Measurements from ENCODE around the gene TRIM56. TPM values are rescaled to one million over a fixed set of nuclear protein-coding genes. Genes with fewer than 3 reads are reported as not detected.
A peak's percentile ranks its signal among the peaks of the same experiment; 100 is the strongest.

Gene TRIM56
- total and polyA plus RNA-seq, 2 of the 4 experiments (the other 2 are of a cell fraction) = 3.9 to 5.9 TPM

GRCh38 chr7:101138213-101138870 lies 53.1 kb downstream of the TRIM56 start:
- Histone ChIP-seq H3K9ac (ENCODE audit: low read depth, low read length) (peak overlapping the region; percentile 21; the same call in 1 of the 2 replicates), H2AK5ac (ENCODE audit: low read depth, low read length) (peak overlapping the region; percentile 90; the same call in 1 of the 2 replicates), H2BK5ac (ENCODE audit: low read depth, low read length, poor library complexity, severe bottlenecking) (peak overlapping the region; percentile 88), H4K8ac (ENCODE audit: low read depth in 2 of 2, low read length in 2 of 2) (peak overlapping the region; percentile 77 to 81), H3K27me3 (ENCODE audit: control insufficient read depth, insufficient read depth, low read length) (no peaks in the 10 kb centered on the region), H3K36me3 (ENCODE audit: control insufficient read depth, insufficient read depth, low read length) (peaks cover 29% of the 10 kb centered on the region), H3K27ac (ENCODE audit: insufficient read depth, low read length) (peak overlapping the region; percentile 70), H2BK20ac (ENCODE audit: low read depth, low read length) (peak overlapping the region; percentile 86; the same call in 1 of the 2 replicates), H3K9me1 (ENCODE audit: insufficient read depth, low read length) (peaks cover 8% of the 10 kb centered on the region), H3K23ac (ENCODE audit: low read depth, low read length) (peak overlapping the region; percentile 72; the same call in 1 of the 2 replicates), H4K5ac (ENCODE audit: low read depth, low read length) (peak overlapping the region; percentile 28; the same call in 1 of the 2 replicates), H4K91ac (ENCODE audit: insufficient read depth, low read depth, low read length) (peak overlapping the region; percentile 69), H2AFZ (replicated peaks; ENCODE audit: low read length, poor library complexity) (no peak overlapping the region), H3K79me1 (ENCODE audit: low read depth in 1 of 2, low read length in 2 of 2) (peaks cover 8 to 24% of the 10 kb centered on the region in 2 experiments; a peak in 3 of 4 replicates), H3K18ac (ENCODE audit: low read depth, low read length) (peak overlapping the region; percentile 3; the same call in 1 of the 2 replicates), H3K4me2 (ENCODE audit: low read depth, low read length) (peak overlapping the region; percentile 38; the same call in 1 of the 2 replicates), H3K4me1 (ENCODE audit: control insufficient read depth, insufficient read depth, low read length) (peaks cover 22% of the 10 kb centered on the region; the same call in 1 of the 2 replicates), H3K14ac (replicated peaks; ENCODE audit: low read depth, low read length) (peak overlapping the region; percentile 89; the same call in 1 of the 2 replicates), H2BK15ac (ENCODE audit: low read depth, low read length) (peak overlapping the region; percentile 64; the same call in 1 of the 3 replicates), H3K4ac (ENCODE audit: low read depth, low read length) (peak overlapping the region; percentile 89), H3K9me3 (ENCODE audit: control insufficient read depth, insufficient read depth, low read length) (no peaks in the 10 kb centered on the region), H3K56ac (ENCODE audit: extremely low read depth, insufficient read depth, low read length) (peak overlapping the region; percentile 76), H2BK120ac (ENCODE audit: low read depth, low read length) (peak overlapping the region; percentile 92), H3K4me3 (ENCODE audit: insufficient read depth, low read depth, low read length) (no peak overlapping the region), H4K20me1 (ENCODE audit: insufficient read depth, low read length) (peaks cover 35% of the 10 kb centered on the region), H2AK9ac (replicated peaks; ENCODE audit: low read depth, low read length, poor library complexity) (peak overlapping the region; percentile 88)
- intact Hi-C loops (cut with micrococcal nuclease) (loop anchor here (1.0 kb wide), 1 partner anchor 44 kb away; no protein-coding TSS in a partner anchor), in situ Hi-C loops (cut with MboI; ENCODE audit: low sequenced_read_pairs) (loop anchor here (5.0 kb wide), 1 partner anchor 46 kb away; no protein-coding TSS in a partner anchor), dilution Hi-C loops (cut with HindIII; ENCODE audit: low sequenced_read_pairs, unreplicated experiment) (no loop called here)
- ChIA-PET CTCF (interaction anchor here (0.5 to 1.0 kb wide), 2 partner anchors 54 to 272 kb away, joined by 4 read pairs; no protein-coding TSS in a partner anchor), POLR2A (ENCODE audit: unreplicated experiment) (no interaction called here)
- ATAC-seq (ENCODE audit: low read depth) (peak; percentile 44), DNase-seq (peak; percentile 98)
- WGBS, 2 experiments (ENCODE audit: extremely low coverage in 2 of 2, insufficient read length in 1 of 2) = no CpG with 5 or more reads among the region's 16 CpGs
- no TSS peak for BruUV-seq (replicated peaks)
- TF ChIP-seq RAD21 (IDR thresholded peaks at IDR 0.05; ENCODE audit: low read length) (peak; percentile 39; the same call in 1 of the 2 replicates), CEBPB (IDR thresholded peaks at IDR 0.05; ENCODE audit: low read depth, low read length) (no peak), ELK1 (IDR thresholded peaks at IDR 0.05; ENCODE audit: borderline replicate concordance, low read depth, low read length) (peak; percentile 18; the same call in 1 of the 2 replicates), MXI1 (IDR thresholded peaks at IDR 0.05; ENCODE audit: borderline replicate concordance, low read depth, low read length) (no peak), BHLHE40 (IDR thresholded peaks at IDR 0.05; ENCODE audit: low read depth, low read length) (peak; percentile 99), CTCF (conservative IDR thresholded peaks at IDR 0.05; ENCODE audit: low read depth, low read length) (peak; percentile 60), NFE2L2 (IDR thresholded peaks at IDR 0.05; ENCODE audit: low read depth, low read length) (no peak), FOS (IDR thresholded peaks at IDR 0.05; ENCODE audit: low read depth, low read length) (peak; percentile 100), SMC3 (IDR thresholded peaks at IDR 0.05; ENCODE audit: low read depth, low read length) (peak; percentile 26; the same call in 1 of the 2 replicates), POLR2A (IDR thresholded peaks at IDR 0.05; ENCODE audit: low read depth, low read length) (peak; percentile 77), USF2 (IDR thresholded peaks at IDR 0.05; ENCODE audit: low read depth, low read length) (peak; percentile 95), MAZ (IDR thresholded peaks at IDR 0.05; ENCODE audit: borderline replicate concordance, low read depth, low read length) (peak; percentile 74; the same call in 1 of the 2 replicates), MAFK (IDR thresholded peaks at IDR 0.05; ENCODE audit: low read depth, low read length) (no peak)

Measured in IMR-90 (cell line).